A549 (cell line): ENCODE measurements around the gene ANTXR1. TPM values are rescaled to one million over a fixed set of nuclear protein-coding genes. Genes with fewer than 3 reads are reported as not detected.
A peak's percentile ranks its signal among the peaks of the same experiment; 100 is the strongest.

Experiments used
- ATAC-seq, 2 experiments: fragments of 200-7000 bp in 1 of 2; fragments of >200 bp in 1 of 2; cut with Nextera tagmentation in 1 of 2; cut with Tn5 transposase in 1 of 2; 3 replicates each; pipeline versions ENCODE4 v1.8.0 to v1.9.1; 2018 to 2020; ENCODE audit warnings: mild to moderate bottlenecking in 1 of 2, moderate library complexity in 1 of 2
- CTCF ChIA-PET: fragments of 300-600 bp; sonication (Branson Sonifier 250); formaldehyde crosslinking; extraction: SDS; loops from one replicate; lab custom pipeline; 2021; ENCODE audit warnings: antibody characterized with exemption, inconsistent platforms; lab: Yijun Ruan, JAX
- POLR2A ChIA-PET: fragments of 350-600 bp; formaldehyde crosslinking; extraction: SDS; loops from one replicate; lab custom pipeline; 2021; ENCODE audit warnings: antibody characterized with exemption, inconsistent platforms; lab: Yijun Ruan, JAX
- DNase-seq, 2 experiments: peaks; one replicate each; pipeline versions ENCODE4 v3.0.0 to v3.0.0-alpha.2; 2011 to 2016; ENCODE audit warnings: low read depth in 1 of 2, low spot score in 1 of 2
- FAIRE-seq: peaks from 2 replicates; lab custom pipeline; 2011; peaks lifted over from hg19 to GRCh38; lab: Jason Lieb, UNC
- H3K27ac ChIP-seq, 2 experiments: fragments of >200 bp; sonication (Bioruptor Twin); formaldehyde crosslinking; 3 replicates each; pipeline ENCODE4 v1.5.1; 2016 to 2017
- H3K4me1 ChIP-seq: fragments of >200 bp; sonication (Bioruptor Twin); formaldehyde crosslinking; 3 replicates; pipeline ENCODE4 v1.6.1; 2016
- H3K4me2 ChIP-seq: fragments of >200 bp; sonication (Bioruptor Twin); formaldehyde crosslinking; 3 replicates; pipeline ENCODE4 v1.6.1; 2016
- H3K4me3 ChIP-seq: fragments of >200 bp; sonication (Bioruptor Twin); formaldehyde crosslinking; 3 replicates; pipeline ENCODE4 v1.5.1; 2016
- H3K9me3 ChIP-seq: fragments of >200 bp; sonication (Bioruptor Twin); formaldehyde crosslinking; 3 replicates; pipeline ENCODE4 v1.6.1; 2016
- ATOH8 ChIP-seq: fragments of 250-450 bp; sonication (Bioruptor Pico); IDR thresholded peaks from 2 replicates; pipeline ENCODE4 v1.5.0; 2020; ENCODE audit warnings: low read depth, mild to moderate bottlenecking, moderate library complexity
- BCL3 ChIP-seq: fragments of >200 bp; sonication (Bioruptor Twin); formaldehyde crosslinking; IDR thresholded peaks from 3 replicates; pipeline ENCODE4 v1.6.1; 2016
- BHLHE40 ChIP-seq: IDR thresholded peaks from 2 replicates; pipeline ENCODE4 v1.6.1; 2012; ENCODE audit warnings: low read depth, low read length, inconsistent platforms
- CEBPB ChIP-seq, 2 experiments: fragments of >200 bp in 1 of 2; sonication (Bioruptor Twin) in 1 of 2; formaldehyde crosslinking in 1 of 2; IDR thresholded peaks; 2 replicates each; pipeline ENCODE4 v1.6.1; 2012 to 2016
- E2F6 ChIP-seq: IDR thresholded peaks from 2 replicates; pipeline ENCODE4 v1.6.1; 2012; ENCODE audit warnings: low read depth, borderline replicate concordance
- EHF ChIP-seq: fragments of 250-450 bp; sonication (Bioruptor Pico); IDR thresholded peaks from 2 replicates; pipeline ENCODE4 v1.5.0; 2020; ENCODE audit warnings: mild to moderate bottlenecking
- EP300 ChIP-seq, 2 experiments: fragments of >200 bp; sonication (Bioruptor Twin); formaldehyde crosslinking; IDR thresholded peaks; 2 replicates in 1 of 2; 3 replicates in 1 of 2; pipeline ENCODE4 v1.6.1; 2016 to 2017
- ESRRA ChIP-seq: fragments of 150-350 bp; IDR thresholded peaks from 2 replicates; pipeline ENCODE4 v1.6.1; 2014; ENCODE audit warnings: mild to moderate bottlenecking, low read length, borderline replicate concordance
- GATA3 ChIP-seq: IDR thresholded peaks from 2 replicates; pipeline ENCODE4 v1.6.1; 2012; ENCODE audit warnings: borderline replicate concordance
- HMGXB4 ChIP-seq: fragments of 250-450 bp; sonication (Bioruptor Pico); IDR thresholded peaks from 2 replicates; pipeline ENCODE4 v1.5.0; 2021; ENCODE audit warnings: mild to moderate bottlenecking, moderate library complexity, borderline replicate concordance
- HOXA7 ChIP-seq: fragments of 250-450 bp; sonication (Bioruptor Pico); IDR thresholded peaks from 2 replicates; pipeline ENCODE4 v1.5.0; 2020; ENCODE audit warnings: mild to moderate bottlenecking, moderate library complexity
- JUNB ChIP-seq: fragments of >200 bp; sonication (Bioruptor Twin); formaldehyde crosslinking; IDR thresholded peaks from 2 replicates; pipeline ENCODE4 v1.6.1; 2016
- MAFK ChIP-seq: fragments of 450-650 bp; IDR thresholded peaks from 2 replicates; pipeline ENCODE4 v1.6.1; 2014; ENCODE audit not compliant: partially characterized antibody
- MYC ChIP-seq: IDR thresholded peaks from 2 replicates; pipeline ENCODE4 v1.6.1; 2012; ENCODE audit warnings: mild to moderate bottlenecking, inconsistent platforms, low read length, improper control_type of control experiment, borderline replicate concordance
- NPAS2 ChIP-seq: fragments of 250-450 bp; sonication (Bioruptor Pico); IDR thresholded peaks from 2 replicates; pipeline ENCODE4 v1.8.0; 2022; ENCODE audit warnings: mild to moderate bottlenecking, moderate library complexity, borderline replicate concordance
- POLR2AphosphoS2 ChIP-seq: conservative IDR thresholded peaks from 2 replicates; pipeline ENCODE4 v1.6.1; 2012; ENCODE audit warnings: low read length, improper control_type of control experiment, inconsistent platforms
- RARB ChIP-seq: fragments of 250-450 bp; sonication (Bioruptor Pico); IDR thresholded peaks from 2 replicates; pipeline ENCODE4 v1.8.0; 2021; ENCODE audit warnings: mild to moderate bottlenecking, moderate library complexity
- RCOR1 ChIP-seq: fragments of 150-350 bp; IDR thresholded peaks from 2 replicates; pipeline ENCODE4 v1.6.1; 2014; ENCODE audit warnings: antibody characterized with exemption, low read length, low read depth
- REST ChIP-seq: fragments of 200-600 bp; sonication (generic); IDR thresholded peaks from 2 replicates; pipeline ENCODE4 v1.6.1; 2016; ENCODE audit warnings: antibody characterized with exemption, mild to moderate bottlenecking, moderate library complexity
- RNF2 ChIP-seq: fragments of 200-600 bp; sonication (generic); IDR thresholded peaks from 2 replicates; pipeline ENCODE4 v1.6.1; 2016; ENCODE audit warnings: low read depth, mild to moderate bottlenecking, antibody characterized with exemption, moderate library complexity, borderline replicate concordance
- SMC3 ChIP-seq: fragments of >200 bp; sonication (Bioruptor Twin); formaldehyde crosslinking; IDR thresholded peaks from 3 replicates; pipeline ENCODE4 v1.6.1; 2018; ENCODE audit warnings: inconsistent platforms
- ZC3H11A ChIP-seq: fragments of 450-650 bp; IDR thresholded peaks from 2 replicates; pipeline ENCODE4 v1.6.1; 2014; ENCODE audit warnings: antibody characterized with exemption, mild to moderate bottlenecking
- WGBS: methylation state at CpG from one replicate; pipeline ENCODE4 v1.1.6; 2017; ENCODE audit errors: missing lambda C conversion rate; 5-methylcytosine and 5-hydroxymethylcytosine counted together
- polyA plus RNA-seq, 4 experiments: library from polyadenylated mRNA; depleted of rRNA in 3 of 4; stranded (reverse); fragments of >200 nt; fragmentation: RNase III in 1 of 4; extraction: RNeasy Plus Mini Kit Qiagen cat#74134 plus additional on column Dnase treatment in 1 of 4; gene quantifications; 2 replicates in 3 of 4; 3 replicates in 1 of 4; pipeline ENCODE4 v1.2.3, GENCODE V29; 2011 to 2017

ANTXR1 gene
- polyA plus RNA-seq, 2 of the 4 experiments (the other 2 are of a cell fraction): 161 to 194 TPM

- no peak for DNase-seq
- H3K9me3 ChIP-seq: no peaks in the 10 kb centered on the region
- H3K4me3 ChIP-seq: no peak overlapping the region
- no peak for FAIRE-seq
- H3K27ac ChIP-seq: no peak overlapping the region
- ChIA-PET CTCF (no interaction called here), POLR2A (no interaction called here)
- no peak for TF ChIP-seq SMC3
- TF ChIP-seq CEBPB (IDR thresholded peaks at IDR 0.05): no peak
- TF ChIP-seq BCL3: no peak
- no peak for TF ChIP-seq RNF2
- no peak for TF ChIP-seq NPAS2 (CRISPR knock-in tag)
- TF ChIP-seq EP300 (IDR thresholded peaks at IDR 0.05): no peak
- TF ChIP-seq EHF (CRISPR knock-in tag): no peak
- no peak for TF ChIP-seq RCOR1
- no peak for TF ChIP-seq GATA3
- no peak for TF ChIP-seq JUNB
- no peak for TF ChIP-seq MYC
- no peak for TF ChIP-seq ZC3H11A
- TF ChIP-seq RARB: no peak
- 91% methylated on average over 1 of the region's 1 CpG for WGBS
- peaks cover 5% of the 10 kb centered on the region; the same call in 1 of the 3 replicates for H3K4me1 ChIP-seq
- no peak overlapping the region for H3K4me2 ChIP-seq
- no peak for ATAC-seq
Observed at GRCh38 chr2:69191634-69192033, 178.7 kb downstream of the ANTXR1 start.

- 85% methylated on average over 11 of the region's 11 CpGs for whole genome bisulfite sequencing
- H3K4me1 ChIP-seq: peaks cover 5% of the 10 kb centered on the region; the same call in 1 of the 3 replicates
- H3K4me3 ChIP-seq: no peak overlapping the region
- H3K27ac ChIP-seq: no peak overlapping the region
- FAIRE-seq (no peak), DNase-seq (no peak), ATAC-seq (no peak)
- H3K9me3 ChIP-seq: no peaks in the 10 kb centered on the region
- TF ChIP-seq MAFK: peak; percentile 36
- TF ChIP-seq ATOH8 (CRISPR knock-in tag): no peak
- TF ChIP-seq ESRRA: no peak
- no peak overlapping the region for H3K4me2 ChIP-seq
- ChIA-PET CTCF (interaction anchor here (0.8 to 2.5 kb wide), 4 partner anchors 9 to 115 kb away, joined by 3 to 8 read pairs (median 3); no protein-coding TSS in a partner anchor), POLR2A (no interaction called here)
Observed at GRCh38 chr2:69192176-69192945, 179.4 kb downstream of the ANTXR1 start.

- POLR2A ChIA-PET: no interaction called here
- FAIRE-seq: no peak
- TF ChIP-seq SMC3 (no peak), GATA3 (no peak), HMGXB4 (CRISPR knock-in tag) (no peak), NPAS2 (CRISPR knock-in tag) (no peak), E2F6 (no peak), REST (no peak), HOXA7 (no peak), MYC (no peak), BHLHE40 (no peak), POLR2AphosphoS2 (no peak)
Observed at GRCh38 chr2:69195706-69196105, 182.7 kb downstream of the ANTXR1 start.

More at GRCh38 chr2:69195706-69196105, 182.7 kb downstream of the ANTXR1 start:
- Histone ChIP-seq H3K27ac (no peak overlapping the region), H3K4me1 (peaks cover 5% of the 10 kb centered on the region; the same call in 1 of the 3 replicates), H3K9me3 (no peaks in the 10 kb centered on the region), H3K4me3 (no peak overlapping the region), H3K4me2 (no peak overlapping the region)
- CTCF ChIA-PET: interaction anchor here (0.5 to 3.8 kb wide), 8 partner anchors 9 to 444 kb away, joined by 3 to 15 read pairs (median 4); no protein-coding TSS in a partner anchor
- no peak for ATAC-seq
- no peak for DNase-seq
